Epithelial cell of esophagus (primary cell): ENCODE results near the gene ASPDH.

Source experiments
- DNase-seq: peaks from one replicate; pipeline ENCODE4 v3.0.0; 2010; ENCODE audit warnings: low read depth
- H3K4me3 ChIP-seq: 2 replicates; pipeline ENCODE4 v1.5.1; 2011; ENCODE audit warnings: mild to moderate bottlenecking, low read length, control low read depth
- CTCF ChIP-seq: IDR thresholded peaks from 2 replicates; pipeline ENCODE4 v1.5.1; 2011; ENCODE audit warnings: low read depth, mild to moderate bottlenecking, low read length, control low read depth, inconsistent platforms; ENCODE audit not compliant: insufficient read depth; ENCODE audit errors: missing control alignments

The ASPDH gene

GRCh38 chr19:50489461-50490011, 24.2 kb downstream of the ASPDH start:
- TF ChIP-seq CTCF = no peak
- H3K4me3 ChIP-seq = no peak overlapping the region
- DNase-seq = no peak

GRCh38 chr19:50488389-50489194, 25.1 kb downstream of the ASPDH start:
- no peak for TF ChIP-seq CTCF
- no peak for DNase-seq
- H3K4me3 ChIP-seq = no peak overlapping the region

- peak; percentile 38 for TF ChIP-seq CTCF
- H3K4me3 ChIP-seq = no peak overlapping the region
- peak; percentile 18 for DNase-seq
These were observed 26.7 kb downstream of the ASPDH start for GRCh38 chr19:50486823-50487515.

GRCh38 chr19:50485284-50485955, 28.3 kb downstream of the ASPDH start:
- no peak for TF ChIP-seq CTCF
- H3K4me3 ChIP-seq = no peak overlapping the region
- no peak for DNase-seq

- TF ChIP-seq CTCF = no peak
- DNase-seq = no peak
- no peak overlapping the region for H3K4me3 ChIP-seq
These were observed 30.8 kb downstream of the ASPDH start for GRCh38 chr19:50482916-50483315.

- no peak overlapping the region for H3K4me3 ChIP-seq
- TF ChIP-seq CTCF = no peak
- no peak for DNase-seq
These were observed 31.4 kb downstream of the ASPDH start for GRCh38 chr19:50482271-50482855.
